Heart left ventricle (tissue), 16 donors: ENCODE data around the gene TTLL7. TPM values are rescaled to one million over a fixed set of nuclear protein-coding genes. Genes with fewer than 3 reads are reported as not detected.

ENCODE experiments used
- ATAC-seq, 4 donors: fragments of 200-7000 bp; cut with Tn5 transposase; one replicate each; pipeline ENCODE4 v1.9.1; 2020 to 2022; ENCODE audit warnings: moderate library complexity in 4 of 4, mild to moderate bottlenecking in 3 of 4, moderate number of reproducible peaks in 1 of 4
- DNase-seq, 5 donors: peaks; one replicate each; pipeline ENCODE4 v3.0.0-alpha.2; 2020
- H3K27ac ChIP-seq, 12 donors: fragments of 200-600 bp; sonication (generic) in 4 of 12; one replicate each; pipeline versions ENCODE4 v1.5.0 to v1.8.0; 2016 to 2022; ENCODE audit warnings: mild to moderate bottlenecking in 2 of 12
- H3K27me3 ChIP-seq, 9 donors: fragments of 200-600 bp; sonication (generic) in 2 of 9; one replicate each; pipeline versions ENCODE4 v1.5.1 to v1.8.0; 2016 to 2022; ENCODE audit warnings: mild to moderate bottlenecking in 3 of 9
- H3K36me3 ChIP-seq, 9 donors: fragments of 200-600 bp; sonication (generic) in 2 of 9; one replicate each; pipeline versions ENCODE4 v1.5.0 to v1.8.0; 2018 to 2022; ENCODE audit warnings: mild to moderate bottlenecking in 2 of 9
- H3K4me1 ChIP-seq, 12 donors: fragments of 200-600 bp; sonication (generic) in 4 of 12; one replicate each; pipeline versions ENCODE4 v1.5.0 to v1.8.0; 2016 to 2022; ENCODE audit warnings: mild to moderate bottlenecking in 3 of 12
- H3K4me3 ChIP-seq, 12 donors: fragments of 200-600 bp; sonication (generic) in 4 of 12; one replicate each; pipeline versions ENCODE4 v1.5.0 to v1.8.0; 2017 to 2022; ENCODE audit warnings: mild to moderate bottlenecking in 9 of 12, moderate library complexity in 4 of 12
- H3K9me3 ChIP-seq, 12 donors: fragments of 200-600 bp; sonication (generic) in 4 of 12; one replicate each; pipeline versions ENCODE4 v1.5.0 to v1.8.0; 2016 to 2022; ENCODE audit warnings: mild to moderate bottlenecking in 1 of 12
- POLR2A ChIP-seq, 2 donors: fragments of 450-650 bp; IDR thresholded peaks; one replicate each; pipeline ENCODE4 v1.6.1; 2017; ENCODE audit warnings: antibody characterized with exemption in 2 of 2, mild to moderate bottlenecking in 2 of 2, moderate library complexity in 2 of 2
- WGBS, 4 donors: extraction: QIAGEN DNeasy Blood & Tissue Kit in 2 of 4; methylation state at CpG; one replicate each; pipeline versions ENCODE4 v1.1.5 to v1.1.7; 2013 to 2018; 5-methylcytosine and 5-hydroxymethylcytosine counted together
- intact Hi-C, 10 donors: fragments of 100-400 bp; cut with DNase I; formaldehyde crosslinking; loops; one replicate each; pipeline versions ENCODE4 v1.11.1 to v1.14.2; 2022
- polyA plus RNA-seq, 2 donors: library from polyadenylated mRNA; stranded (reverse); fragments of 200-250 nt; gene quantifications; one replicate each; pipeline ENCODE4 v1.2.3, GENCODE V29; 2013
- total RNA-seq, 9 donors: library from RNA; depleted of rRNA in 2 of 9; stranded (reverse); fragments of >200 nt in 2 of 9; fragmentation: NEBNext Ultra II Directional in 3 of 9; extraction: Animal tissue kit (Norgen Biotek cat#: 25700) in 3 of 9; gene quantifications; one replicate each; pipeline versions ENCODE4 v1.1.0 to v1.2.4, GENCODE V29; 2016 to 2023
- TF ChIP-seq, protein P1 (sequence below), 12 donors: fragments of 200-600 bp; sonication (generic) in 4 of 12; IDR thresholded peaks; one replicate each; pipeline versions ENCODE4 v1.5.0 to v1.8.0; 2018 to 2022; ENCODE audit warnings: antibody characterized with exemption in 12 of 12, mild to moderate bottlenecking in 5 of 12
- donor health status: ischemic (EF 13 %, LVEDD 7.1; RV severe dilation, severe dysfunction).
- donor health status: healthy with polysubstance abuse.
- donor health status: DM: no; HTN: yes; CAD: no.
- donor health status: DM: no; HTN: no; CAD: no.
- donor health status: ischemic (EF 25% LVEDD 6.9; RV normal size, moderate dysfunction).
- donor health status: ischemic (EF 25% LVEDD 5.7; RV mildly dilated, moderate dysfunction).
- donor health status: healthy.
- donor health status: DM: yes; HTN: yes; CAD: no.
- donor health status: ischemic (EF 35%, LVEDD 5.7; RV mildly dilated, moderate dysfunction).
- donor health status: nonischemic (EF 11% LVEDD 7.7; RV severe dilation, severe dysfunction).
- donor health status: DM: yes; HTN: yes; CAD: no.
- donor health status: PGD.
- donor health status: ischemic (EF 29% LVEDD 5.4; RV normal size, mild dysfunction).
- donor health status: nonischemic (EF 23%, LVEDD 6.1; RV moderate dilation, normal function).

Gene TTLL7
- total and polyA plus RNA-seq, 11 donors = 0.87 to 12.8 (median 3.2) TPM

DNA sequence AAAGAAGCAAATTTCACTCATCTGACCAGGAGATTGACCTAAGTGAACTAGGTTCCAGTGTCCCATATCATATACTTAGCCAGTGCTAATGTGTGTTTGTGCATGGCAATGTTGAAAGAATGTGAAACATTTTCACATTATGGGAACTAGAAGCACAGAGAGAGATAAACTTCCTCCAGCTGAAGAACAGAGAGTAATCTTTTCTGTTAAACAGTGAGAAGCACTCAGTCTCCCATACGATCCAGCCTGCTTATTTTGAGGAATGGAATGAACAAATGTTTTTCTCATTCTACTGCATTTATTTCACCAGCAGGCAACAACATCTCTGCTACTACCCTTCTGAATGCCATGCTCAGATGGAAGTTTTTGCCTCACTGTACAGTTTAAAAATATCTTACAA lies 170.5 kb downstream of the TTLL7 start:
- H3K9me3 ChIP-seq = peaks cover 0 to 12% (median 0%) of the 10 kb centered on the region in 12 donors
- H3K4me3 ChIP-seq = no peak overlapping the region
- DNase-seq = no peak
- H3K27ac ChIP-seq = no peak overlapping the region
- ATAC-seq = no peak
- H3K4me1 ChIP-seq = peaks cover 0 to 11% (median 0%) of the 10 kb centered on the region in 12 donors
- intact Hi-C loops = no loop called here
- H3K36me3 ChIP-seq = no peaks in the 10 kb centered on the region
- no peak for TF ChIP-seq POLR2A (IDR thresholded peaks at IDR 0.05)
- TF ChIP-seq, protein P1, sequence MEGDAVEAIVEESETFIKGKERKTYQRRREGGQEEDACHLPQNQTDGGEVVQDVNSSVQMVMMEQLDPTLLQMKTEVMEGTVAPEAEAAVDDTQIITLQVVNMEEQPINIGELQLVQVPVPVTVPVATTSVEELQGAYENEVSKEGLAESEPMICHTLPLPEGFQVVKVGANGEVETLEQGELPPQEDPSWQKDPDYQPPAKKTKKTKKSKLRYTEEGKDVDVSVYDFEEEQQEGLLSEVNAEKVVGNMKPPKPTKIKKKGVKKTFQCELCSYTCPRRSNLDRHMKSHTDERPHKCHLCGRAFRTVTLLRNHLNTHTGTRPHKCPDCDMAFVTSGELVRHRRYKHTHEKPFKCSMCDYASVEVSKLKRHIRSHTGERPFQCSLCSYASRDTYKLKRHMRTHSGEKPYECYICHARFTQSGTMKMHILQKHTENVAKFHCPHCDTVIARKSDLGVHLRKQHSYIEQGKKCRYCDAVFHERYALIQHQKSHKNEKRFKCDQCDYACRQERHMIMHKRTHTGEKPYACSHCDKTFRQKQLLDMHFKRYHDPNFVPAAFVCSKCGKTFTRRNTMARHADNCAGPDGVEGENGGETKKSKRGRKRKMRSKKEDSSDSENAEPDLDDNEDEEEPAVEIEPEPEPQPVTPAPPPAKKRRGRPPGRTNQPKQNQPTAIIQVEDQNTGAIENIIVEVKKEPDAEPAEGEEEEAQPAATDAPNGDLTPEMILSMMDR (IDR thresholded peaks at IDR 0.05) = no peak
- WGBS, 4 donors = 35 to 71% (median 57%) methylated on average over 1 of the region's 1 CpG
- no peaks in the 10 kb centered on the region for H3K27me3 ChIP-seq

DNA sequence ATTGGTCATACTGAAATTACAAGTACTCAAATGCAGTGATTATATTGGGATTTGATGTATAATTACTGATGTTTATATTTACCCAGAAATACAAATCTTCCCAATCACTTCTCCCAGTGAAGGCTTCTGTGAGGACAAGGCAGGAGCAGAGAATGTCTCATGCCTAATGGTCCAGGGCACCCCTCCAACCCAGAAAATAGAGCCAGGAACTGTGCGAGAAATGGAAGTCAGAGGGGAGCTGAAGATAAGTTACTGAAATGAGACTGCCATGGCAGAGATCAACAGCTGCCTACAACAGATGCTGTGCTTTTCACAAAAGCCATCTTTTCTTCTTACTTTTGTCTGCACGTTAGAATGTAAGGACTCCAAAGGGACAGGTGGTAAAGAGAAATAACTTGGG lies 171.2 kb downstream of the TTLL7 start:
- Histone ChIP-seq H3K27ac (no peak overlapping the region), H3K36me3 (no peaks in the 10 kb centered on the region), H3K4me3 (no peak overlapping the region), H3K27me3 (no peaks in the 10 kb centered on the region), H3K4me1 (peaks cover 0 to 11% (median 0%) of the 10 kb centered on the region in 12 donors), H3K9me3 (peaks cover 0 to 12% (median 0%) of the 10 kb centered on the region in 12 donors)
- DNase-seq (peak in 1 of 5 donors; percentile 46), ATAC-seq (no peak)
- intact Hi-C loops = no loop called here
- TF ChIP-seq POLR2A (IDR thresholded peaks at IDR 0.05) = no peak
- TF ChIP-seq, protein P1 (IDR thresholded peaks at IDR 0.05) = no peak
- WGBS, 4 donors = 77 to 83% (median 78%) methylated on average over 2 of the region's 2 CpGs

GRCh38 chr1:83822208-83822607 lies 176.7 kb downstream of the TTLL7 start:
- 79 to 92% (median 90%) methylated on average over 3 of the region's 3 CpGs for WGBS, 4 donors
- intact Hi-C loops = no loop called here

GRCh38 chr1:83819436-83819835 lies 179.5 kb downstream of the TTLL7 start:
- TF ChIP-seq, protein P1 (IDR thresholded peaks at IDR 0.05) = no peak
- TF ChIP-seq POLR2A (IDR thresholded peaks at IDR 0.05) = no peak
- H3K27me3 ChIP-seq = no peaks in the 10 kb centered on the region
- peaks cover 0 to 7% (median 0%) of the 10 kb centered on the region in 12 donors for H3K4me1 ChIP-seq
- intact Hi-C loops = no loop called here
- no peak overlapping the region for H3K27ac ChIP-seq
- no peaks in the 10 kb centered on the region for H3K36me3 ChIP-seq
- DNase-seq (no peak), ATAC-seq (no peak)
- H3K9me3 ChIP-seq = peaks cover 0 to 10% (median 0%) of the 10 kb centered on the region in 12 donors
- H3K4me3 ChIP-seq = no peak overlapping the region
- 84 to 90% (median 87%) methylated on average over 1 of the region's 1 CpG for WGBS, 4 donors

More at GRCh38 chr1:83822208-83822607, 176.7 kb downstream of the TTLL7 start:
- Histone ChIP-seq H3K36me3 (no peaks in the 10 kb centered on the region), H3K4me1 (peaks cover 0 to 3% (median 0%) of the 10 kb centered on the region in 12 donors), H3K4me3 (no peak overlapping the region), H3K27ac (no peak overlapping the region), H3K27me3 (no peaks in the 10 kb centered on the region), H3K9me3 (peaks cover 0 to 14% (median 0%) of the 10 kb centered on the region in 12 donors)
- ATAC-seq = no peak
- TF ChIP-seq, protein P1 (IDR thresholded peaks at IDR 0.05) = no peak
- TF ChIP-seq POLR2A (IDR thresholded peaks at IDR 0.05) = no peak
- no peak for DNase-seq
